ENCODE measurements around the gene PEX10. TPM values are rescaled to one million over a fixed set of nuclear protein-coding genes. Genes with fewer than 3 reads are reported as not detected.
"Not testable (repeated sequence)": the region's sequence is repeated elsewhere in the genome, so short reads cannot be mapped to it uniquely, and the experiment has no call there.

PEX10 gene
- total RNA-seq, 2 donors from 2014 or later = 17.8 to 19.9 TPM

DNA sequence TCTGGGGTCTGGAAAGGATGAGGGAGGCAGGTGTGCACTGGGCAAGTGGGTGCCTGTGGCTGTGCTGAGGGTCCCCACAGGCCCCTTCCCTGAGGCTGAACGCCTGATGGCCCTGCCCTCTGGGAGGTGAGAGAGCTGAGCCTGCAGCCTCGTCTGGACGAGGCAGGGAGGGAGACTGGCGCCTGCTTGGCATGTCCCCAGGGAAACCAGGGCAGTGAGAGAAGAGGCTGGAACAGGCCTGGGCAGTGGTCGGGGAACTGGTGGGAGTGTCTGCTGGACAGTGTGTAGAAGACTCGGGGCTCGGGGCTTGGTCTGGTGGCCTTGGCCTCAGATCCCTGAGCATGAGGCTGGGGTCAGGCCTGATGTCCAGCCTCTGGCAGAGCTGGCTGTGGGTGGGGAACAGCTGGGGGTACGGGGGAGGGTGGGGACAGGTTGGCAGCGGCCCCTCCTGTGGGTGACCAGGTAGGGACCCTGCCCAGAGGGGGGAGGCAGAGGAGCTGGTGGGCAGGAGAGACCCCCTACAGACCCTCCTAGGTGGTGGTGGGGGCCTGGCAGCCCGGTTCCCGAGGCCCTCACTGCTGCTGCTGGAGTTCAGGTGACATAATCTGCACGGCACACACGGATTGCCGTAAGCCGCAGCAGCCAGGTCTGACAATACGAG is 32.9 kb upstream of the PEX10 start:
- intact Hi-C loops (cut with DNase I, micrococcal nuclease) = no loop called here
- DNase-seq (no peak), ATAC-seq (no peak)

DNA sequence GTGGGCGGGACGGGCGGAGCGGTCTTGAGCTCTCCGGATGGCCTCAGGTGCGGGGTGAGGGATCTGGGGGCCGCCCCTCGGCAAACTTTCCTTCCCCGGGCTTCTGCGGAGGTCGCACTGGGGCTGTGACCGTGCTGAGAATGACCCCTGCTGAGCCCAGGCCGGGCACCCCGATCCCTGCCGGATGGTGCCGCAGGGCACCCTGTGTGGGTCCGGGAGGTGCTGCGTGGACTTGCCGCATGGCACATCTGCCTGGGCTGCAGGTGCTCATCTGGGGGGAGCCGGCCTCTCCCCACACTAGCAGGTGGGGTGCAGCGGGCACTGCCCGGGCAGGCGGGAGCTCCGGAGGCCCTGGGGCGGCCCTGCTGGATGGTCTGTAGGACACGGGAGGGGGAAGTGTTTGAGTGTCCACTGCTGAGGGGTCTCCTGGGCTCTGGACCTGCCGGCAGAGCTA is 31.8 kb upstream of the PEX10 start:
- intact Hi-C loops (cut with DNase I, micrococcal nuclease) = no loop called here
- ATAC-seq (no peak), DNase-seq (no peak)

- ATAC-seq (peak; percentile 36), DNase-seq (no peak)
- intact Hi-C loops (cut with DNase I, micrococcal nuclease) = no loop called here
Measured at GRCh38 chr1:2443277-2444137, 31.1 kb upstream of the PEX10 start.

GRCh38 chr1:2442661-2443060 is 30.3 kb upstream of the PEX10 start:
- ATAC-seq (no peak), DNase-seq (no peak)
- intact Hi-C loops (cut with DNase I, micrococcal nuclease) = no loop called here

- DNase-seq (no peak), ATAC-seq (no peak)
- intact Hi-C loops (cut with DNase I, micrococcal nuclease) = no loop called here
Measured at GRCh38 chr1:2441746-2442145, 29.4 kb upstream of the PEX10 start.

GRCh38 chr1:2440346-2440745 is 28.0 kb upstream of the PEX10 start:
- ATAC-seq; DNase-seq; intact Hi-C loops (cut with DNase I, micrococcal nuclease): not testable (repeated sequence)

DNA sequence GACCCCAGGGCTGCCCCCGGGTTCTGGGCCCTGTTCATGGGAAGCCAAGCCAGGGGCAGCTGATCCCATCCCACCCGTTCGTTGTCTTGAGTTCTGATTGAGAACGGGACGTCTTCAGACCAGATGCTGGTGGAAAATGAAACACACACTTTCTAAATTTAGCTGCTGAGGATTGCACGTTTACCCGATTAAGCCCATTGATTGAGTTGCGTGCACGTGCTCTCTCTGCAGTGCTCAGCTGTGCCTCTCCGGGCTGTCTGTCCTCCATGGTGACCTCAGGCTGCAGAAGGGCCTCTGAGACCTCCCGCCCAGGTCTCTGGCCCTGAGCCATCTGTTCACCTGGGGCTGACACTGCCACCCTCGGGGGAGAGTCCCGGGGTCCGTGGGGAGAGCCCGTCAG is 27.0 kb upstream of the PEX10 start:
- intact Hi-C loops (cut with DNase I, micrococcal nuclease) = no loop called here
- DNase-seq = no peak

DNA sequence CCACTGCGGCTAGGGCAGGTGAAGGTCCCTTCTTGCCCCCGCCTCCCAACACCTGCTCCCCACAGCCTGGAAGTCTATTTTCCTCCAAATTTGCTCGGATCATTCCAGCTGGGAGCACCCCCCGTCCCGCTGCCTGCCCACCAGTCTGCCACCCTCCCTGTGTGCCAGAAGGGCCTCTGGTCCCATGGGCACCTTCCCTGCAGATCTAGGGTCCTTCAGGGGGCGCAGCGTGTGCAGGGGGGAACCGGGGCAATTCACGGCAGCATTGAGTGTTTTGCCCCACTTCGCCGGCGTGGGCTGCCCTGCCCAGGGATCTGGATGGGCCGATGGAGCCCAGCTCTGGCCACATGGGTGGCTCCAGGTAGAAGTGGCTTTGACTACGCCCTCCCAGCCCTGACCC is 26.3 kb upstream of the PEX10 start:
- ATAC-seq = no peak
- DNase-seq = no peak
- intact Hi-C loops (cut with DNase I, micrococcal nuclease) = no loop called here

More for the DNA sequence above, 27.0 kb upstream of the PEX10 start:
- no peak for ATAC-seq

- intact Hi-C loops (cut with DNase I, micrococcal nuclease) = no loop called here
- ATAC-seq = peak; percentile 96
Measured at GRCh38 chr1:2438038-2438437, 25.7 kb upstream of the PEX10 start.

GRCh38 chr1:2437617-2438016 is 25.3 kb upstream of the PEX10 start:
- intact Hi-C loops (cut with DNase I, micrococcal nuclease) = no loop called here
- no peak for ATAC-seq
- DNase-seq = no peak

More at GRCh38 chr1:2438038-2438437, 25.7 kb upstream of the PEX10 start:
- DNase-seq = peak; percentile 50 to 64

- no peak for DNase-seq
- intact Hi-C loops (cut with DNase I, micrococcal nuclease) = no loop called here
- ATAC-seq = no peak
Measured at GRCh38 chr1:2436876-2437275, 24.5 kb upstream of the PEX10 start.

GRCh38 chr1:2435746-2436355 is 23.5 kb upstream of the PEX10 start:
- intact Hi-C loops (cut with DNase I, micrococcal nuclease) = no loop called here
- no peak for DNase-seq

DNA sequence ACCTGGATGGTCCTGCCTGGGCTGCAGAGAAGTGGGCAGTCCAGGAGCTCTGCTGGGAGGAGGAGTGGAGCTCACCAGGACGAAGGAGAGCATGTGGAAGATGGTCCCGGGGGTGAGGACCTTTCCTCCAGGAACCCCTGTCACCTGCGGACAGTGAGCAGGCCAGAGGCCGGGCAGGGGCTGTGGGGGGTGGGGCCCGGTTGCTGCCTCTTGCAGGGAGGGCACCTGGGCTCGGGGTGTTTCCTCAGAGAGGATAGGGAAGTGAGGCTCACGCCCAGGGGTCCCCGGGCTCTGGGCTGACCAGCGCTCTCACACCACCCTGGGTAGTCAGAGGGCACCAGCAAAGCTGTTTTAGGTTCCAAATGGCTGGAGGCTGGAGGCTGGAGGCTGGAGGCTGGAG is 22.7 kb upstream of the PEX10 start:
- no peak for ATAC-seq
- intact Hi-C loops (cut with DNase I, micrococcal nuclease) = no loop called here
- no peak for DNase-seq

More at GRCh38 chr1:2435746-2436355, 23.5 kb upstream of the PEX10 start:
- no peak for ATAC-seq

DNA sequence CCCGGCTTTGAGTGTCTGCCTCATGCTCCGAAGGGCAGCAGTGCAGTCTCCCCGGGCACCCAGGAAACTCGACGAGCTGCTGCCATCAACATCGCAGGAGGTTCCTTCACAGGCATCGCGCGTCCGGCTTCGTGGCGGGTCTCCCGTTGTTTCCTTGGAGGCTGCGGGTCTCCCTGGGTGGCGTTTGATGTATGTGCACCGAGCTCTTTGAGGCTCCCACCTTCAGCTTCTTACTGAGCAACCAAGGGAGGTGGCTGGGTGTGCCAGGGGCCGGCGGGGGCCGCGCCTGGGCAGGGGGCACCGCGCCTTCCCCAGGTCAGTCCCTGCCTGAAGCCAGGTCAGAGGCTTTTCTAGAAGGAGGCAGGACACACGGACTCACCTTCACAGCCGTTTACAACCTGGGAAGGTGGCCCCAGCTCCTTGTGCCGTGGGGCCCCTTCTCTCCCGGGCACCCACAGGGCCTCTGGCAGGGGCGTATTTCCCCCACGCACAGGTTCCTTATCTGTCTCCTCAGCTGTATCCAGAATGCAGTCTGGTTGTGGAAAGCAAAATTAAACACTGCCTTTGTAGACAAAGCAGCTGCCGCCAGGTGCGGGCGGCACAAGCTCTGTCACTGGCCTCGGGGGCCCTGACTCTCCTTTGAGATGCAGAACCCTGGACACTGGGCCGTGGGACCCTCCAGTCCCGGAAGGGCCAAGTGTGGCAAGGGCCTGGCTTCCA is 21.7 kb upstream of the PEX10 start:
- intact Hi-C loops (cut with DNase I, micrococcal nuclease) = no loop called here
- ATAC-seq = no peak
- DNase-seq = no peak

GRCh38 chr1:2433196-2433595 is 20.8 kb upstream of the PEX10 start:
- intact Hi-C loops (cut with DNase I, micrococcal nuclease) = no loop called here
- ATAC-seq = no peak
- DNase-seq = no peak

DNA sequence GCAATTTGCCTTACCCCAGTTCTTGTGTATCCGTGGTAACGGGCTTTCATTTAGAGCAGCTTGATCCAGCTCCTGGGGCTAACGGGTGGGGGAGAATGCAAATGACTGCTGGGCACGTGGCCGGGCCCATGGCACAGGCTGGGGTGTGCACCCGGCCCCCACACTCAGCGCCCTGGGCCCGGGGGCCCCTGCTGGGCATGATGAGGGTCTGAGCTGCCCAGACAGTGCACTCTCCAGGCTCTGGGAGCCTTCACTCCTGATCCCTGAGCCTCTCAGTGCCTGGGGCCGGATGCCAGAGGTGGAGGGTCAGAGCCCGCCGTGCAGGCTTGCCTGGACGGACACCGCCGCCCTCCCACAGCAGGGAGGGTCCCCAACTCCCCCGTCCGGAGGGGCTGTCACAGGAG is 20.1 kb upstream of the PEX10 start:
- ATAC-seq (no peak), DNase-seq (no peak)
- intact Hi-C loops (cut with DNase I, micrococcal nuclease) = no loop called here

GRCh38 chr1:2431518-2431917 is 19.2 kb upstream of the PEX10 start:
- no peak for ATAC-seq
- intact Hi-C loops (cut with DNase I, micrococcal nuclease) = no loop called here
- DNase-seq = no peak

DNA sequence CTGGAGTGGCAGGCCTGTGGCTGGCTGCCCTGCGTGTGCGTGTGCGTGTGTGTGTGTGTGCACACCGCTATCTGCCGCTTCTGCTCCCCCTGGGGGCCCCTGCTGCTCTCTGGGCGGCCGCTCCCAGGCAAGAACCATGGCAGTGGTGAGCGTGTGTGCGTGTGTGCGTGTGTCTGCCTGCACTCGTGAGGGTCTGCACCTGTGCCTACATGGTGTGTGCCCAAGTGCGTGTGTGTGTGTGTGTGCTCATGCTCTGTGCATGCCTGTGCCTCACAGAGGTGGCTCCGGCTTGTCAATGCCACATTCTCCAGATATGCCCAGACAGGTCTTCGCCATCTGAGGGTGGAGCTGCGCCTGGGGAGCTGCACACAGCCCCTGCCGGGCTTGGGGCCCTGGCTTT is 18.7 kb upstream of the PEX10 start:
- ATAC-seq (no peak), DNase-seq (no peak)
- intact Hi-C loops (cut with DNase I, micrococcal nuclease) = no loop called here

DNA sequence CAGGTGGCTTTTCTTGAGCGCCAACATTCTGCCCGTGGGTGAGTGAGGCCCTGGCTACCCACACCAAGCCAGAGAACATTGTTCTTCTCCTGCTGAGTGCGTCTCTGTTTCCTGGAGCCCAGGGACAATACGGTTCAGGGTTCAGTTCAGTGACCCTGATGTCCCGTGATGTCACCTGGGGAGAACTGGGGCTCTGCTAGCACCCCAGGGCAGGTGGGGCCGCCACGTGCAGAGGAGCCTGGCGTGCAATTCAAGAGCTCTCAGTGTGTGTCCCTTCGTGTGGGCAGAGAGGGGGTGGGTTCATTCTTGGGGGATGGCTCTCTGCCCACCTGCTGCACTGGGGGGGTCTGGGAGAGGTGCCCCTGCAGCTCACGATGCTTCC is 18.2 kb upstream of the PEX10 start:
- ATAC-seq = no peak
- no peak for DNase-seq
- intact Hi-C loops (cut with DNase I, micrococcal nuclease) = no loop called here
